Stimulated activated CD4-positive, alpha-beta T cell treated with anti-CD3 and anti-CD28 coated beads, TNF-alpha, amount 100 ng/mL, for 48 hours (primary cell): Measurements from ENCODE around the gene DCBLD1.

ENCODE experiments used
- DNase-seq, 3 donors: peaks; one replicate each; pipeline ENCODE4 v3.0.0-alpha.2; 2020; ENCODE audit warnings: low read depth in 3 of 3

Gene DCBLD1

GRCh38 chr6:117555882-117556498 is 73.5 kb downstream of the DCBLD1 start:
- peak in 2 of 3 donors; percentile 31 to 41 for DNase-seq

DNA sequence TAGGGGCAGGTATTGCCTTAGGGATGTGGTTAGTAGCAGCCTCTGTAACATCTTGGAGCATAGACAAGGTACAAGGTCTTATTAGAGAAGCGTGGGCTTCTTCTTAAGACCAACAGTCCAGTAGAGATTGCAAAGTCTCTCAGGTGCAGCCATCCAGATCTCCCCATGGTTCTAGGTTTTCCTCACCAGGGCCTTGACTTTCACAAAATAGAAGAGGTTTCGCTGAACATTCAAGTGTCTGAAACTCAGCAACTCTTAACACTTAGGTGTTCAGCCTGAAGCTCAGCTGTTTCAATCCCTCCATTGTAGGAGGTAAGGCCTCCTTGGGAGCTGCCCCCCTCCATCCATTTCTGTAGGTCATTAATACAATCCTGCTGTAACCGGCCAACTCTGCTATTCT is 75.5 kb downstream of the DCBLD1 start:
- DNase-seq, result no peak

- DNase-seq, result no peak
Observed at GRCh38 chr6:117558818-117559217, 76.3 kb downstream of the DCBLD1 start.

DNA sequence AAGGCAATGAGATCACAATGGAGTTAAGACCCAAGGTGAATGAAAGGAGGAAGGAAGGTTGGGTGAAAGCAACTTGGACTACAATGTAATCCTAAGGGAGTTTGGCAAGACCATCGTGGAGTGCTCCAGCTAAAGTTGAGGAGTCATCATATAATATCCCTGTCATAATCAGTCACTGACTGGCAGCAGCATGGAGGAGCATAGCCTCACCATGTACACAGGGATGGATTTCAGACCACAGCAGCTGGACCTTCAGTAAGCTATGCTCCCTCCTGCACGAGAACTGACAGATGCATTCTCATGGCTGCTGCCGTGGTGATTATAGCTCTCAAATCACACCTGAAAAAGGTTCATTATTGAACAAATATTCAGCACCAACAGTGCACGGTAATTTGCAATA is 76.8 kb downstream of the DCBLD1 start:
- DNase-seq, result no peak

GRCh38 chr6:117561128-117561527 is 78.7 kb downstream of the DCBLD1 start:
- no peak for DNase-seq

DNA sequence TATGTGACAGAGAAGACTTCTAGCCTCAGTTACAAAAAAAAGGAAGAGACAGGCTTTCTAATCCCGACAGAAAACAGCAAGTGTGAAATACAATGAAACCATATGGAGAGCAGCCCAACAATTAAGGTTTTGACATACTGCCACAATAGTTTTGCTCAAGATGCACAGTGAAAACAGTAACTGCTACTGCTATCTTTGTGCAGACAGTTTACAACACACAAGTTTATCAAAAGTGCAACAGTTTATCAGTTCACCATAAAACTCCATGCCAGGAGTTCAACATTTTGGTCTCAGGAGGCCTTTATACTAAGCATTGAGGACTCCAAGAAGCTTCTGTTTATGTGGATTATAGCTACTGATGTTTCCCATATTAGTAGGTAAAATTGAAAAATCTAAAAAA is 82.2 kb downstream of the DCBLD1 start:
- DNase-seq, result no peak

DNA sequence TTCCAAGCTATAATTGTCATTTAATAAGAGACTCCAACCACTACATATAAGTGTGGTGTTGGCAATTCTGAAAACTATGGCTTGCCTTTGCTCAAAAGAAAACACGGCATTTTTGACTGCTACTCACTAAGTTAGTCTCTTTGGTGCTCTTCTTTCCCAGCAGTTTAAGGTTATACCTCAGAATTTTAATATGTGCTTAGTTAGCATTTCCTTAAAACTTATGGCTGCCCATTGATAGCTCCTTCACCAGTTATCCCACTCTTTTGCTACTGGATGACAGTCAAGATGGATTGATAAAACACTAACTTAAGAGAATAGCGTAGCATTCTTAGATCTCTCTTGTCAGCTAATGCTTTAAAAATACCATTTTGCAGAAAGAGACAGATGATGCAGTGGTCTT is 85.8 kb downstream of the DCBLD1 start:
- DNase-seq, result no peak

- DNase-seq, result no peak
Observed at GRCh38 chr6:117568831-117569410, 86.4 kb downstream of the DCBLD1 start.

DNA sequence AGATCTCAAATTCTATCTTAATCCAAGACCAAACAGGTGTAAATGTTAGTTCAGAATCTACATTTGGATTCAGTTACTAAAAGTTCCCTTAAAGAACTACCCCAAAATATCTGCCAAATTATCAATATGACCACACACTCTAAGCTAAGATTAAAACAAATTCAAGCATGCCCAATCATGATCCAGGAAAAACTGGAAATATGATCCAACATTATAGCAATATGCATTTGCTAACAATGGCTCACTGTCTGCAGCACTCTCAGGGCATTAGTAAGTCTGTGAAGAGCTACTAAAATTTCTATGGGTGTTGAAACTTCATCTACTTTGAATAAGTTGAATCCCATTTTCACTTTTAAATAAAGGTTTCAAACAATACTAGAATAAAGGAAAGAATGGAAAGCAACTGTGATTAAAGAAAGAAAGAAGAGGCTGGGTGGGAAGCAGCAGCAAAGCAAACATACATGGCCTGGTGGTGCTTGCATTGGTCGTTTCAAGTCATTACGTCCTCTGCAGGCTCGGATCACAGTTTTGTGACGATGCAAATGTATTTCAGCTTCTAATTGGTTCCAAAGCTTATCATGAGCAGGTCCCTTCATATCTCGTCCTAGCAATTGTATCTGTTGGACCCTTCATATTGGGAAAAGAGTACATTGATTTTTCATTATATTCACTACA is 90.7 kb downstream of the DCBLD1 start:
- no peak for DNase-seq

- no peak for DNase-seq
Observed at GRCh38 chr6:117574198-117574597, 91.7 kb downstream of the DCBLD1 start.

DNA sequence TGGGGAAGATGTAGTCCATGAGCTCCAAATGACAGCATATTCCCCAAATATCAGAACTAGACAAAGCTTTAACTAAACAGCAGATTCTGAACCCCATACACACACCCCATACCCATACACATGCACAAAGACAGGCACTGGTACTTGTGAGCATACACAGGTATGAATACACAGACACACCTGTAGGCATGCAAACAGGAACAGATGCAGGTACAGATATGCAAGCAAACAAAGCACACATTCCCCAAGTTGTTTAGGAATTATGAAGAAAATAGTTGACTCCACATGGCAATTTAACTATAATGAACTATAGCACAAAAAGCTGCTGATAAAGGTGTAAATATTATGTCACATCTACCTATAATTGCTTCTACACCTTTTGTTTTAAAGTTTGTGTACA is 103.2 kb downstream of the DCBLD1 start:
- DNase-seq, result no peak

- DNase-seq, result no peak
Observed at GRCh38 chr6:117590447-117590846, 108.0 kb downstream of the DCBLD1 start.

- no peak for DNase-seq
Observed at GRCh38 chr6:117591405-117591804, 108.9 kb downstream of the DCBLD1 start.

DNA sequence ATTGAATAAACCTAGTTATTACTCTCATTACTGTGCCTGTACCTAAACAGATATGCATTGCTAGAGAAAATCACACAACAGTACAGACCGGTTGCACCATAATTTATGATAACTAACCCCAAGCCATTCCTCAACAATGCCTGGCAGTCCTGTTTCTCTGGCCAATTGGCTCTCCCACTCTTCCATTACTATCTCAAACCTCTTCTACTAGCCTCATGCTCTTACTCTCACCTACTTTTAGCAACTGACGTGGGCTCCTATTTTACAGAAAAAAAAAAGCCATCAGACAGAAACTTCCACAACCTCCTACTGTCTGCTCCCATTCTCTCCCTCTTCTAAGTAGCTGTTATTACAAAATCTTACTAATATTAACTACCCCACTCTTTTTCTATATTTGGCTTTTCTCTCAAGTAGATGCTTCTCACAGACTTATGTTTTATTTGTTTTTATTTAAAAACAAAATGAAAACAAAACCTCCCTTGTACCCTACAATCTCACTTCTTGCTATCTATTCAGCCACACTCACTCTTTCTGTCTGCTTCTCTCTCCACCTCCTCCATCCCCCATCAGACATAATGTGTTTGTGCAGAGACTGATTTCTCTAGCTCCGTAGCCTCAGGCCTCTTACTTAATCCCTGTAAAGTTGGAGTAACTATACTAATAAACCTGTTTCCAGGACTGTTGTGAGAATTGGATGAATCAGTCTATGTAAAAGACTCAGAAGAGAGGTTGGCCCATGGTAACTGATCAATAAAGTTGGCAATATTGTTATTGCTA is 110.7 kb downstream of the DCBLD1 start:
- DNase-seq, result no peak

- no peak for DNase-seq
Observed at GRCh38 chr6:117595099-117595923, 112.8 kb downstream of the DCBLD1 start.

- no peak for DNase-seq
Observed at GRCh38 chr6:117597755-117598154, 115.3 kb downstream of the DCBLD1 start.
